Osteoblast (primary cell): ENCODE results near the gene NRG3. TPM values are rescaled to one million over a fixed set of nuclear protein-coding genes. Genes with fewer than 3 reads are reported as not detected.
A peak's percentile ranks its signal among the peaks of the same experiment; 100 is the strongest.

ENCODE experiments used
- DNase-seq: peaks from one replicate; pipeline ENCODE4 v3.0.0; 2011; ENCODE audit warnings: low spot score, mixed read lengths; ENCODE audit not compliant: insufficient read length; ENCODE audit errors: missing footprints
- H2AFZ ChIP-seq: 2 replicates; pipeline ENCODE4 v1.6.0; 2011; ENCODE audit warnings: mild to moderate bottlenecking, low read length
- H3K27ac ChIP-seq: 2 replicates; pipeline ENCODE4 v1.5.1; 2011; ENCODE audit warnings: mild to moderate bottlenecking, low read depth, low read length, moderate library complexity
- H3K27me3 ChIP-seq: 2 replicates; pipeline ENCODE4 v1.6.0; 2012; ENCODE audit warnings: mild to moderate bottlenecking, control low read depth, inconsistent platforms, low read length, moderate library complexity; ENCODE audit not compliant: insufficient read depth
- H3K36me3 ChIP-seq: 2 replicates; pipeline ENCODE4 v1.5.1; 2011; ENCODE audit warnings: mild to moderate bottlenecking, low read length, control low read depth, moderate library complexity; ENCODE audit not compliant: insufficient read depth
- H3K4me1 ChIP-seq: 2 replicates; pipeline ENCODE4 v1.5.1; 2011; ENCODE audit warnings: mild to moderate bottlenecking, low read length, control low read depth, moderate library complexity; ENCODE audit not compliant: insufficient read depth
- H3K4me2 ChIP-seq: 2 replicates; pipeline ENCODE4 v1.6.0; 2011; ENCODE audit warnings: mild to moderate bottlenecking, low read length; ENCODE audit not compliant: insufficient read depth
- H3K4me3 ChIP-seq: fragments of 200-600 bp; sonication (generic); 3 replicates; pipeline ENCODE4 v1.5.1; 2012; ENCODE audit warnings: mild to moderate bottlenecking, low read length, inconsistent platforms; ENCODE audit not compliant: insufficient read depth
- H3K79me2 ChIP-seq: 2 replicates; pipeline ENCODE4 v1.6.0; 2012; ENCODE audit warnings: mild to moderate bottlenecking, low read length, control low read depth, inconsistent platforms; ENCODE audit not compliant: insufficient read depth
- H3K9me3 ChIP-seq: 2 replicates; pipeline ENCODE4 v1.5.1; 2011; ENCODE audit warnings: low read depth, low read length, control low read depth
- H4K20me1 ChIP-seq: 2 replicates; pipeline ENCODE4 v1.6.0; 2012; ENCODE audit warnings: mild to moderate bottlenecking, low read length, control low read depth; ENCODE audit not compliant: insufficient read depth
- total RNA-seq: library from RNA; depleted of rRNA; stranded (reverse); fragments of >200 nt; gene quantifications from 2 replicates; pipeline ENCODE4 v1.2.3, GENCODE V29; 2012
- TF ChIP-seq, protein P1 (sequence below): IDR thresholded peaks from 2 replicates; pipeline ENCODE4 v1.5.1; 2011; ENCODE audit warnings: mild to moderate bottlenecking, low read depth, low read length, moderate library complexity; ENCODE audit errors: extremely low read depth

NRG3 gene
- total RNA-seq, 1 donor: not detected

GRCh38 chr10:82462910-82463551, 588.0 kb downstream of the NRG3 start:
- no peaks in the 10 kb centered on the region for H3K79me2 ChIP-seq
- no peak overlapping the region for H3K4me3 ChIP-seq
- TF ChIP-seq, protein P1, sequence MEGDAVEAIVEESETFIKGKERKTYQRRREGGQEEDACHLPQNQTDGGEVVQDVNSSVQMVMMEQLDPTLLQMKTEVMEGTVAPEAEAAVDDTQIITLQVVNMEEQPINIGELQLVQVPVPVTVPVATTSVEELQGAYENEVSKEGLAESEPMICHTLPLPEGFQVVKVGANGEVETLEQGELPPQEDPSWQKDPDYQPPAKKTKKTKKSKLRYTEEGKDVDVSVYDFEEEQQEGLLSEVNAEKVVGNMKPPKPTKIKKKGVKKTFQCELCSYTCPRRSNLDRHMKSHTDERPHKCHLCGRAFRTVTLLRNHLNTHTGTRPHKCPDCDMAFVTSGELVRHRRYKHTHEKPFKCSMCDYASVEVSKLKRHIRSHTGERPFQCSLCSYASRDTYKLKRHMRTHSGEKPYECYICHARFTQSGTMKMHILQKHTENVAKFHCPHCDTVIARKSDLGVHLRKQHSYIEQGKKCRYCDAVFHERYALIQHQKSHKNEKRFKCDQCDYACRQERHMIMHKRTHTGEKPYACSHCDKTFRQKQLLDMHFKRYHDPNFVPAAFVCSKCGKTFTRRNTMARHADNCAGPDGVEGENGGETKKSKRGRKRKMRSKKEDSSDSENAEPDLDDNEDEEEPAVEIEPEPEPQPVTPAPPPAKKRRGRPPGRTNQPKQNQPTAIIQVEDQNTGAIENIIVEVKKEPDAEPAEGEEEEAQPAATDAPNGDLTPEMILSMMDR: no peak
- no peak overlapping the region for H3K4me2 ChIP-seq
- DNase-seq: no peak
- no peaks in the 10 kb centered on the region for H3K9me3 ChIP-seq
- no peak overlapping the region for H3K27ac ChIP-seq
- no peaks in the 10 kb centered on the region for H3K27me3 ChIP-seq
- no peaks in the 10 kb centered on the region for H3K36me3 ChIP-seq
- H2AFZ ChIP-seq: no peak overlapping the region
- H4K20me1 ChIP-seq: no peaks in the 10 kb centered on the region
- no peaks in the 10 kb centered on the region for H3K4me1 ChIP-seq

DNA sequence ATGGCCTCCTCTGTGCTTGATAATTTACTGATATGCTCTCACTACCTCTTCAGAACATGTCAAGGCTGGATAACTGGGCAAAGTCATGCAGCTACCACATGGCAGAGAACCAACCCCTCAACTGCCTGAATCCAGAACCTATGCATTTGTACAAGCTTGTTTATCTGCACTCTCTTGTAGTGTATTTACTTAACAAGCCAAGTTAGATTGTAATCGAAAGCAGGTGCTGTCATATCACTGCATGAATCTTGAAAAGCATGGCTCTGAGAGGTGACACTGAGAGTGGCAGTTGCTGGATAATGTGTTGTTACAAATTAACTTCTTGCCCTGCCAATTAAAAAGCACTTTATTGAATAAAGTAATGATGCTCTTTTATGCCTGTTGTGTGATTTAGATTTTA, 588.6 kb downstream of the NRG3 start:
- H3K4me3 ChIP-seq: no peak overlapping the region
- no peak overlapping the region for H3K27ac ChIP-seq
- H3K36me3 ChIP-seq: no peaks in the 10 kb centered on the region
- no peak overlapping the region for H3K4me2 ChIP-seq
- DNase-seq: no peak
- no peak overlapping the region for H2AFZ ChIP-seq
- no peaks in the 10 kb centered on the region for H3K4me1 ChIP-seq
- no peaks in the 10 kb centered on the region for H4K20me1 ChIP-seq
- no peaks in the 10 kb centered on the region for H3K27me3 ChIP-seq
- TF ChIP-seq, protein P1: no peak
- H3K9me3 ChIP-seq: no peaks in the 10 kb centered on the region
- H3K79me2 ChIP-seq: no peaks in the 10 kb centered on the region

GRCh38 chr10:82464191-82464818, 589.3 kb downstream of the NRG3 start:
- no peaks in the 10 kb centered on the region for H3K79me2 ChIP-seq
- H3K27ac ChIP-seq: no peak overlapping the region
- no peaks in the 10 kb centered on the region for H3K4me1 ChIP-seq
- no peak overlapping the region for H3K4me3 ChIP-seq
- TF ChIP-seq, protein P1: no peak
- H3K27me3 ChIP-seq: no peaks in the 10 kb centered on the region
- H2AFZ ChIP-seq: no peak overlapping the region
- H3K4me2 ChIP-seq: no peak overlapping the region
- H3K36me3 ChIP-seq: no peaks in the 10 kb centered on the region
- DNase-seq: peak; percentile 18
- no peaks in the 10 kb centered on the region for H3K9me3 ChIP-seq
- no peaks in the 10 kb centered on the region for H4K20me1 ChIP-seq

- H4K20me1 ChIP-seq: no peaks in the 10 kb centered on the region
- H3K9me3 ChIP-seq: no peaks in the 10 kb centered on the region
- no peak for DNase-seq
- H3K4me3 ChIP-seq: no peak overlapping the region
- H3K79me2 ChIP-seq: no peaks in the 10 kb centered on the region
- H3K4me2 ChIP-seq: no peak overlapping the region
- H3K27me3 ChIP-seq: no peaks in the 10 kb centered on the region
- H3K4me1 ChIP-seq: no peaks in the 10 kb centered on the region
- TF ChIP-seq, protein P1: no peak
- no peaks in the 10 kb centered on the region for H3K36me3 ChIP-seq
- no peak overlapping the region for H3K27ac ChIP-seq
- H2AFZ ChIP-seq: no peak overlapping the region
These were observed 590.0 kb downstream of the NRG3 start for GRCh38 chr10:82464966-82465365.
